ENCODE measurements around the gene TRIM29. TPM values are rescaled to one million over a fixed set of nuclear protein-coding genes. Genes with fewer than 3 reads are reported as not detected.

The TRIM29 gene
- total and polyA plus RNA-seq, 9 of the 15 experiments (the other 6 are each of a cell fraction or from before 2014, with no cell fraction given): 0.08 to 1.4 (median 0.42) TPM; not detected in 2

- intact Hi-C loops (cut with micrococcal nuclease) (no loop called here), in situ Hi-C loops (cut with MboI) (no loop called here)
- no TSS peak for BruUV-seq (replicated peaks)
- 0% methylated on average over 3 of the region's 3 CpGs for WGBS (ENCODE audit: insufficient coverage, low coverage, missing lambda C conversion rate)
- Histone ChIP-seq H3K9ac (ENCODE audit: insufficient read depth in 1 of 2, low read depth in 2 of 2, low read length in 2 of 2) (no peak overlapping the region), H2AFZ (ENCODE audit: low read depth, low read length) (no peak overlapping the region), H3K9me1 (ENCODE audit: control insufficient read depth, insufficient read depth, low read length) (no peaks in the 10 kb centered on the region), H3K79me2 (ENCODE audit: control insufficient read depth, insufficient read depth, low read length) (no peaks in the 10 kb centered on the region), H3K36me3 (ENCODE audit: control insufficient read depth, insufficient read depth, low read length) (no peaks in the 10 kb centered on the region), H3K4me1 (replicated peaks in 1 of 2; ENCODE audit: control insufficient read depth in 2 of 2, insufficient read depth in 2 of 2, low read length in 2 of 2) (no peaks in the 10 kb centered on the region), H3K27me3 (ENCODE audit: control insufficient read depth in 2 of 2, insufficient read depth in 2 of 2, low read length in 2 of 2) (peaks cover 0 to 37% of the 10 kb centered on the region in 2 experiments; a peak in 4 of 5 replicates), H3K27ac (ENCODE audit: extremely low read depth, low read depth, low read length) (no peak overlapping the region), H3K4me2 (ENCODE audit: insufficient read depth, low read length) (no peak overlapping the region), H4K20me1 (replicated peaks; ENCODE audit: control insufficient read depth, insufficient read depth, low read length) (0 out of 2 replicates have a peak, but pooled peaks cover 7% of the 10 kb centered on the region), H3K4me3 (no peak overlapping the region), H3K9me3 (replicated peaks; ENCODE audit: control insufficient read depth, insufficient read depth, low read depth, low read length) (no peaks in the 10 kb centered on the region)
- no peak for DNase-seq (ENCODE audit: extremely low read depth in 1 of 4, low spot score in 3 of 4)
- ChIA-PET CTCF (ENCODE audit: low intra/inter-chr PET ratio) (no interaction called here), POLR2A (no interaction called here)
- no peak for ATAC-seq
- no peak for FAIRE-seq
- TF ChIP-seq CAMTA2 (CRISPR knock-in tag; conservative IDR thresholded peaks at IDR 0.05) (no peak), HDAC3 (IDR thresholded peaks at IDR 0.05; ENCODE audit: borderline replicate concordance, partially characterized antibody) (no peak), SP2 (IDR thresholded peaks at IDR 0.05; ENCODE audit: extremely low read depth, low read depth, low read length, poor library complexity, severe bottlenecking) (no peak), DDX20 (tag; IDR thresholded peaks at IDR 0.05; ENCODE audit: low read depth) (no peak), NKRF (IDR thresholded peaks at IDR 0.05; ENCODE audit: borderline replicate concordance) (no peak), LARP7 (IDR thresholded peaks at IDR 0.05) (no peak), RFX5 (IDR thresholded peaks at IDR 0.05; ENCODE audit: low read depth, low read length) (no peak), MBD1 (CRISPR knock-in tag; IDR thresholded peaks at IDR 0.05) (no peak), TFAP4 (CRISPR knock-in tag; IDR thresholded peaks at IDR 0.05; ENCODE audit: borderline replicate concordance) (no peak)
Measured at GRCh38 chr11:120149246-120149645, 11.3 kb upstream of the TRIM29 start.
